Transverse colon (tissue), 4 donors: ENCODE data around the gene SPTLC3. TPM values are rescaled to one million over a fixed set of nuclear protein-coding genes. Genes with fewer than 3 reads are reported as not detected.

Experiments used
- DNase-seq: peaks from one replicate; pipeline ENCODE4 v3.0.0-alpha.2; 2019
- H3K27ac ChIP-seq, 4 donors: fragments of 200-600 bp; sonication (generic); 2 replicates each; pipeline ENCODE4 v1.5.1; 2016 to 2018; ENCODE audit warnings: inconsistent platforms in 4 of 4
- H3K27me3 ChIP-seq: fragments of 200-600 bp; sonication (generic); 2 replicates; pipeline ENCODE4 v1.5.1; 2017; ENCODE audit warnings: inconsistent platforms
- H3K36me3 ChIP-seq, 4 donors: fragments of 200-600 bp; sonication (generic); 2 replicates each; pipeline ENCODE4 v1.5.1; 2017 to 2019; ENCODE audit warnings: inconsistent platforms in 4 of 4
- H3K4me1 ChIP-seq, 4 donors: fragments of 200-600 bp; sonication (generic); 2 replicates each; pipeline ENCODE4 v1.5.1; 2017 to 2020; ENCODE audit warnings: inconsistent platforms in 4 of 4
- H3K4me3 ChIP-seq, 4 donors: fragments of 200-600 bp; sonication (generic); 1 replicate in 1 of 4; 2 replicates in 3 of 4; pipeline versions ENCODE4 v1.5.1 to v1.6.1; 2017 to 2019; ENCODE audit warnings: inconsistent platforms in 4 of 4
- H3K9me3 ChIP-seq, 2 donors: fragments of 200-600 bp; sonication (generic); 2 replicates each; pipeline ENCODE4 v1.5.1; 2017 to 2019; ENCODE audit warnings: inconsistent platforms in 2 of 2
- EP300 ChIP-seq: sonication (generic); formaldehyde crosslinking; IDR thresholded peaks from one replicate; pipeline ENCODE4 v1.6.1; 2017; ENCODE audit warnings: antibody characterized with exemption, low read depth
- POLR2A ChIP-seq: fragments of 450-650 bp; IDR thresholded peaks from one replicate; pipeline ENCODE4 v1.6.1; 2016; ENCODE audit warnings: antibody characterized with exemption, mild to moderate bottlenecking, moderate library complexity
- POLR2AphosphoS5 ChIP-seq, 3 donors: sonication (generic); formaldehyde crosslinking; IDR thresholded peaks; one replicate each; pipeline ENCODE4 v1.6.1; 2016; ENCODE audit warnings: antibody characterized with exemption in 3 of 3
- WGBS, 2 donors: methylation state at CpG; one replicate each; pipeline ENCODE4 v1.1.5; 2018; ENCODE audit warnings: low coverage in 1 of 2; 5-methylcytosine and 5-hydroxymethylcytosine counted together
- in situ Hi-C, 4 donors: fragments of 200-750 bp; cut with MboI; loops; one replicate each; pipeline versions ENCODE4 v1.15.0 to v1.15.1; 2017; ENCODE audit warnings: low sequenced_read_pairs in 3 of 4, low pct_ligation_motif_present in 1 of 4, low pct_unique_long_range_greater_than_20kb in 1 of 4
- intact Hi-C: fragments of 100-400 bp; cut with DNase I; formaldehyde crosslinking; loops from one replicate; pipeline ENCODE4 v1.15.1; 2023; ENCODE audit warnings: low total_unique reads
- total RNA-seq, 4 donors: library from RNA; depleted of rRNA; stranded (reverse); fragments of >200 nt; gene quantifications; one replicate each; pipeline ENCODE4 v1.1.0, GENCODE V29; 2016
- TF ChIP-seq, protein P1 (sequence below), 5 experiments: fragments of 200-600 bp in 3 of 5; fragments of 450-650 bp in 2 of 5; sonication (generic) in 3 of 5; IDR thresholded peaks; 1 replicate in 2 of 5; 2 replicates in 3 of 5; pipeline ENCODE4 v1.5.1; 2016 to 2017; ENCODE audit warnings: antibody characterized with exemption in 5 of 5, inconsistent platforms in 3 of 5, mild to moderate bottlenecking in 2 of 5, moderate library complexity in 1 of 5

SPTLC3 gene
- total RNA-seq, 4 donors from 2014 or later, result 2.6 to 11.6 (median 8.8) TPM

DNA sequence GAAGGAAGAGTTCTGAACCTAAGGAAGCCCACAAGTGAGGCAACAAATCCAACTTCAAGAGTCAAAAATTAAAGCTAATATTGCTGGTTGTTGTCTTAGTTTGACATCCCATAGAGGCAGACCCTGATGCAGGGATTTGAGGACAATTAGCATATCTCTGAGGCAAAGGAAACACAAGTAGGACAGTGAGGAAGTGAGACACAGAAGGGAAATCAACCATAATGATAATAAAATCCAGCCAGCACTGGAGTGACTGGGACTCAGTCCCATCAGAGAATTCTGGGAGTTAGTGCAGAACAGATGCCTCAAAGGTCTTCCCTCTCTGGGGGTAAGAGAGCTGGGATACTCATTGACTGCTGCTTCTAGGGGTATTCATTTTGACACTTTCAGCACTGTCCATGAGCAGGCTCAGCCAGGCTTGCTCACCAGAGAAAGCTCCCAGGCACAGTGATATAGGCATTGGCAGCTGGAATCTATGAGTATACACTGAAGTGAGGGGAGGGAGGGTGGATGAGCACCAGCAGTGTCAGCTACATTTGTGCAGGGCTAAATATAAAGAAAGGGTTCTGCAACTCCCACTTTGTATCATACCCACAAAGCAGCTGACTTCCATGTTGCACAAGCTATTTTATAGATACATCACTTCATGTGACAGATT is 43.4 kb upstream of the SPTLC3 start:
- in situ Hi-C loops (no loop called here), intact Hi-C loops (no loop called here)
- Histone ChIP-seq H3K27ac (no peak overlapping the region), H3K36me3 (no peaks in the 10 kb centered on the region), H3K27me3 (no peaks in the 10 kb centered on the region), H3K4me3 (no peak overlapping the region), H3K9me3 (no peaks in the 10 kb centered on the region), H3K4me1 (peaks cover 0 to 19% (median 11%) of the 10 kb centered on the region in 4 donors)
- DNase-seq, result no peak
- TF ChIP-seq EP300 (no peak), POLR2AphosphoS5 (IDR thresholded peaks at IDR 0.05) (no peak), POLR2A (no peak)
- TF ChIP-seq, protein P1, sequence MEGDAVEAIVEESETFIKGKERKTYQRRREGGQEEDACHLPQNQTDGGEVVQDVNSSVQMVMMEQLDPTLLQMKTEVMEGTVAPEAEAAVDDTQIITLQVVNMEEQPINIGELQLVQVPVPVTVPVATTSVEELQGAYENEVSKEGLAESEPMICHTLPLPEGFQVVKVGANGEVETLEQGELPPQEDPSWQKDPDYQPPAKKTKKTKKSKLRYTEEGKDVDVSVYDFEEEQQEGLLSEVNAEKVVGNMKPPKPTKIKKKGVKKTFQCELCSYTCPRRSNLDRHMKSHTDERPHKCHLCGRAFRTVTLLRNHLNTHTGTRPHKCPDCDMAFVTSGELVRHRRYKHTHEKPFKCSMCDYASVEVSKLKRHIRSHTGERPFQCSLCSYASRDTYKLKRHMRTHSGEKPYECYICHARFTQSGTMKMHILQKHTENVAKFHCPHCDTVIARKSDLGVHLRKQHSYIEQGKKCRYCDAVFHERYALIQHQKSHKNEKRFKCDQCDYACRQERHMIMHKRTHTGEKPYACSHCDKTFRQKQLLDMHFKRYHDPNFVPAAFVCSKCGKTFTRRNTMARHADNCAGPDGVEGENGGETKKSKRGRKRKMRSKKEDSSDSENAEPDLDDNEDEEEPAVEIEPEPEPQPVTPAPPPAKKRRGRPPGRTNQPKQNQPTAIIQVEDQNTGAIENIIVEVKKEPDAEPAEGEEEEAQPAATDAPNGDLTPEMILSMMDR (IDR thresholded peaks at IDR 0.05), result no peak

DNA sequence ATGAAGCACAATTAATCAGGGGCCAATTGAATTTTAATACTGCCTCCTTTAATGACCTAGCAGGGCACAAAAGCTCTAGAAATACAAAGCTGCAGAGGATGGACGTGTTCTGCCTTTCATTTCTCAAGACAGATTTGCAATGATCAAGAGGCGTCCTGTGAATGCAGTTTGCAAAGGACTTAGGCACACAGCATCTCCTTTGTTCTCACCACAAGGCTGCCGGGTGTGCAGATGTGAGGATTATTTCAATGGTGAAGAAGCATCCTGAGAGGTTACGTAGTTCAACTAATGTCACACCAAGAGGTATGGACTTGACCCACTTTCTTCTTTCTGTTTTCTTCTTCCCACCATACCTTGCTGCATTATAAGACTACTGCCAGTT is 42.9 kb upstream of the SPTLC3 start:
- DNase-seq, result no peak
- H3K4me3 ChIP-seq, result no peak overlapping the region
- H3K36me3 ChIP-seq, result no peaks in the 10 kb centered on the region
- intact Hi-C loops, result no loop called here
- WGBS, 2 donors, result 79 to 100% methylated on average over 2 to 4 of the region's 4 CpGs
- H3K4me1 ChIP-seq, result peaks cover 0 to 19% (median 11%) of the 10 kb centered on the region in 4 donors
- H3K27me3 ChIP-seq, result no peaks in the 10 kb centered on the region
- no peaks in the 10 kb centered on the region for H3K9me3 ChIP-seq
- no peak overlapping the region for H3K27ac ChIP-seq
- no peak for TF ChIP-seq POLR2AphosphoS5 (IDR thresholded peaks at IDR 0.05)
- TF ChIP-seq POLR2A, result no peak
- TF ChIP-seq, protein P1 (IDR thresholded peaks at IDR 0.05), result no peak
- TF ChIP-seq EP300, result no peak
- in situ Hi-C loops, result no loop called here

DNA sequence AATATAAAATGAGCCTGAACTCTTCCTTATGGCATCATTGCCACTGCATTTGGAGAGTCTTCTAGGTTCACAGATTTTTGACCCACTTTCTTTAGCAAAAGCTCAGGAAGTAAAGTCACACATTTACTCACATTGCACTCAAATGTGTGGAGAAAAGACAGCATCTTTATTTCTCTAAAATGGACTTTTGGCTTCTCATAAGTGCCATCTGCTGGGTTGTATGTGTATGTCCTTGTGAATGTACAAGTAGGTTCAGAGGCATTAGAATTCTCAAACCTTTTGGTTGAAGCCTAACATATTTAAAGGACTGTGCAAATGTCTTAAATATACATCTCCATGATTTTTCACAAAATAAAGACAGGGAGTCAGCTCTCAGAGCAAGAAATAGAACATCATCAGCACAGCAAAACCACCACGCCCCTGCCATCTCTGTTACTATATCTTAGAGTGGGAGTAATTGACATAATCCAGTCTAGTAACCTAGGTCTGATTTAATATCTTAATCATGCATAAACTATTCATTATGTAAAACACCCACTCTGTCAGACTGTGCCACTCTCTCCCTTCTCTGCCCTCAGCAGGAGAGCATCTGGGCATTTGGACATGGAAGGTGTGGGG is 42.2 kb upstream of the SPTLC3 start:
- H3K4me3 ChIP-seq, result no peak overlapping the region
- no peaks in the 10 kb centered on the region for H3K27me3 ChIP-seq
- H3K36me3 ChIP-seq, result no peaks in the 10 kb centered on the region
- no peak for DNase-seq
- H3K27ac ChIP-seq, result no peak overlapping the region
- H3K9me3 ChIP-seq, result no peaks in the 10 kb centered on the region
- WGBS, 2 donors, result 0% methylated on average over 1 of the region's 1 CpG; no CpG with 5 or more reads in 1 of the 2 donors
- in situ Hi-C loops, result no loop called here
- intact Hi-C loops, result no loop called here
- H3K4me1 ChIP-seq, result peaks cover 0 to 19% (median 11%) of the 10 kb centered on the region in 4 donors
- TF ChIP-seq POLR2AphosphoS5 (IDR thresholded peaks at IDR 0.05) (no peak), POLR2A (no peak), EP300 (no peak)
- TF ChIP-seq, protein P1 (IDR thresholded peaks at IDR 0.05), result peak in 4 of 5 experiments; percentile 11 to 27 (median 22)

DNA sequence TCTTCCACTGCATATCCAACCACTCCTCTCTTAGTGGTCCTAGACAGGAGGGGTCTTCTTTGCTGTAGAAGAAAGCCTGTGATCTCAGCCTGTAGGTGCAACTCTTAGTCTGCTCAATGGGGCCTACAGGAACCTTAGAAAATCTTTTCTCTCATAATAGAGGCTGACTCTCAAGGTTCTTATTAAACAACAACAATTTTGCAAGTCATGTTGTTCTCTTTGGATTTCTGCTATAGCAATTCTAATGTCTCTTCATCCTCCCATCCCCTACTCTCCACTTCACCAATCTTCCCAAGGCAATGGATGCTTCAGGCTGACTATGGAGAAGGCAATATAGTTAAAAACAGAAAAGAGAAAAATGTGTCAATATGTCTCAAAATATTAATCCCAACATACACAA is 40.8 kb upstream of the SPTLC3 start:
- H3K4me1 ChIP-seq, result peaks cover 0 to 14% (median 7%) of the 10 kb centered on the region in 4 donors
- H3K9me3 ChIP-seq, result no peaks in the 10 kb centered on the region
- TF ChIP-seq EP300 (no peak), POLR2AphosphoS5 (IDR thresholded peaks at IDR 0.05) (no peak), POLR2A (no peak)
- TF ChIP-seq, protein P1 (IDR thresholded peaks at IDR 0.05), result no peak
- intact Hi-C loops (no loop called here), in situ Hi-C loops (no loop called here)
- H3K27me3 ChIP-seq, result no peaks in the 10 kb centered on the region
- H3K4me3 ChIP-seq, result no peak overlapping the region
- no peak overlapping the region for H3K27ac ChIP-seq
- no peak for DNase-seq
- H3K36me3 ChIP-seq, result no peaks in the 10 kb centered on the region
